Natural killer cell (primary cell): ENCODE data around the gene MDM4. TPM values are rescaled to one million over a fixed set of nuclear protein-coding genes. Genes with fewer than 3 reads are reported as not detected.
A peak's percentile ranks its signal among the peaks of the same experiment; 100 is the strongest.

Experiments used
- ATAC-seq, 3 donors: fragments of 150-1000 bp in 2 of 3; fragments of 200-7000 bp in 1 of 3; cut with Tn5 transposase; 1 replicate in 1 of 3; 2 replicates in 2 of 3; pipeline ENCODE4 v1.10.0; 2021; ENCODE audit warnings: mild to moderate bottlenecking in 2 of 3, moderate library complexity in 2 of 3
- DNase-seq, 2 donors: peaks; one replicate each; pipeline versions ENCODE4 v3.0.0 to v3.0.0-alpha.2; 2013 to 2021; ENCODE audit warnings: mixed read lengths in 1 of 2
- H3K27ac ChIP-seq: one replicate; pipeline ENCODE4 v1.5.1; 2013; ENCODE audit warnings: mild to moderate bottlenecking, low read length
- H3K27me3 ChIP-seq: one replicate; pipeline ENCODE4 v1.6.1; 2013; ENCODE audit warnings: low read length; ENCODE audit not compliant: control insufficient read depth, insufficient read depth
- H3K36me3 ChIP-seq: one replicate; pipeline ENCODE4 v1.6.1; 2013; ENCODE audit warnings: low read length; ENCODE audit not compliant: control insufficient read depth, insufficient read depth
- H3K4me1 ChIP-seq: one replicate; pipeline ENCODE4 v1.6.1; 2013; ENCODE audit warnings: low read length; ENCODE audit not compliant: control insufficient read depth, insufficient read depth
- H3K4me3 ChIP-seq: one replicate; pipeline ENCODE4 v1.5.1; 2013; ENCODE audit warnings: low read length
- H3K9me3 ChIP-seq: one replicate; pipeline ENCODE4 v1.6.1; 2013; ENCODE audit warnings: low read length; ENCODE audit not compliant: control insufficient read depth, insufficient read depth
- H3K27ac Mint-ChIP-seq, 2 donors: one replicate each; pipeline ENCODE4 v1.8.0; 2022; ENCODE audit warnings: mild to moderate bottlenecking in 2 of 2, mixed read lengths in 2 of 2, moderate library complexity in 1 of 2
- H3K27me3 Mint-ChIP-seq, 2 donors: one replicate each; pipeline ENCODE4 v1.8.0; 2022; ENCODE audit warnings: low read depth in 2 of 2, mixed read lengths in 2 of 2
- H3K36me3 Mint-ChIP-seq: one replicate; pipeline ENCODE4 v1.8.0; 2022; ENCODE audit warnings: mixed read lengths
- H3K4me1 Mint-ChIP-seq, 2 donors: one replicate each; pipeline ENCODE4 v1.8.0; 2022; ENCODE audit warnings: mixed read lengths in 2 of 2
- H3K4me3 Mint-ChIP-seq: one replicate; pipeline ENCODE4 v1.8.0; 2022; ENCODE audit warnings: mild to moderate bottlenecking, moderate library complexity, mixed read lengths
- H3K9me3 Mint-ChIP-seq, 2 donors: one replicate each; pipeline ENCODE4 v1.8.0; 2022; ENCODE audit warnings: mixed read lengths in 2 of 2
- CTCF ChIP-seq: fragments of 200-600 bp; IDR thresholded peaks from one replicate; pipeline ENCODE4 v1.8.0; 2022; ENCODE audit warnings: antibody characterized with exemption
- WGBS: methylation state at CpG from one replicate; pipeline ENCODE4 v1.1.7; 2013; ENCODE audit warnings: missing lambda C conversion rate; ENCODE audit not compliant: insufficient coverage; 5-methylcytosine and 5-hydroxymethylcytosine counted together
- intact Hi-C: fragments of 100-400 bp; cut with micrococcal nuclease; formaldehyde crosslinking; loops from one replicate; pipeline ENCODE4 v1.14.2; 2022
- total RNA-seq, 4 donors: library from RNA; stranded (reverse); fragments of 120-200 nt in 1 of 4; gene quantifications; one replicate each; pipeline versions ENCODE4 v1.2.3 to v1.2.4, GENCODE V29; 2013 to 2022

Gene MDM4
- total RNA-seq, 3 donors from 2014 or later (not counting 1 experiment from before 2014, with no cell fraction given), result 295 to 324 (median 296) TPM

- H3K27me3 Mint-ChIP-seq, result peaks cover 6 to 12% of the 10 kb centered on the region in 2 donors
- no peak overlapping the region for H3K27ac ChIP-seq
- no peaks in the 10 kb centered on the region for H3K36me3 ChIP-seq
- TF ChIP-seq CTCF, result peak; percentile 76
- peak overlapping the region; percentile 51 to 84 for H3K27ac Mint-ChIP-seq
- no peaks in the 10 kb centered on the region for H3K9me3 ChIP-seq
- peak overlapping the region; percentile 75 for H3K4me3 Mint-ChIP-seq
- WGBS, result 23% methylated on average over 4 of the region's 7 CpGs
- intact Hi-C loops, result loop anchor here (1.0 to 2.0 kb wide), 3 partner anchors 57 to 341 kb away; no protein-coding TSS in a partner anchor
- DNase-seq (peak in 1 of 2 donors; percentile 88), ATAC-seq (peak in 1 of 3 donors; percentile 18)
- H3K4me3 ChIP-seq, result no peak overlapping the region
- peaks cover 33 to 34% of the 10 kb centered on the region in 2 donors for H3K4me1 Mint-ChIP-seq
- H3K27me3 ChIP-seq, result no peaks in the 10 kb centered on the region
- H3K36me3 Mint-ChIP-seq, result peaks cover 15% of the 10 kb centered on the region
- H3K4me1 ChIP-seq, result peaks cover 13% of the 10 kb centered on the region
- H3K9me3 Mint-ChIP-seq, result peaks cover 0 to 2% of the 10 kb centered on the region in 2 donors
Observed at GRCh38 chr1:204503122-204503912, 12.9 kb upstream of the MDM4 start.

DNA sequence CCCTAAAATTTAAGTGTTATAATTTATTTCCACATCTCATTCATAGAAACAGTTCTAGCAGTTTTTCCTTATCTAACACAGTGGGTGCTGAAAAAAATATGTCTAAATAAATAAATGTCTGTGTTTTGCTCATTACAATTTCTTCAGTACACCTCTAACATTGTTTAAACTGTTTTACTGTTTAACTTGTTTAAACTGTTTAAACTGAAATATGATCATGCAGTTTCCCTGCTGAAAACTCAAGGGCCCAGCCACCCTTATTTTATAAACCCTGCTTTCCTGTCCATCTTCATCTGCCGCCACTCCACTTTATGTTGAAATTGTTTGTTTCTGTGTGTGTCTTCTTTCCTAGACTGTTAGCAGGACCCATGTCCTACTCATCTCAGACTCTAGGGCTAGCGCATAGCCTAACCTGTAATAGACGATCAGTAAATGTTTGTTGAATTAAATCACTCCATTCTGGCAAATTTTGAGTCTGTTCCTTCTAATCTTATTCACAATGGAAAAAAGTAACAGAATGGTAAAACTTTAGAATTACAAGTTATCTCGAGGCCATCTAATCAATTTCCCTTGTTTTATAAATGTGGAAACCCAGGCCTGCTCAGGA, 12.2 kb upstream of the MDM4 start:
- ATAC-seq, result no peak
- peaks cover 15% of the 10 kb centered on the region for H3K36me3 Mint-ChIP-seq
- peaks cover 6 to 12% of the 10 kb centered on the region in 2 donors for H3K27me3 Mint-ChIP-seq
- WGBS, result 100% methylated on average over 2 of the region's 4 CpGs
- peaks cover 0 to 2% of the 10 kb centered on the region in 2 donors for H3K9me3 Mint-ChIP-seq
- Histone ChIP-seq H3K9me3 (no peaks in the 10 kb centered on the region), H3K4me1 (peaks cover 13% of the 10 kb centered on the region), H3K4me3 (no peak overlapping the region), H3K27me3 (no peaks in the 10 kb centered on the region), H3K27ac (no peak overlapping the region), H3K36me3 (no peaks in the 10 kb centered on the region)
- no peak overlapping the region for H3K27ac Mint-ChIP-seq
- no peak for TF ChIP-seq CTCF
- no peak overlapping the region for H3K4me3 Mint-ChIP-seq
- intact Hi-C loops, result loop anchor here (1.0 to 2.0 kb wide), 3 partner anchors 58 to 341 kb away; no protein-coding TSS in a partner anchor
- no peak for DNase-seq
- peaks cover 33 to 34% of the 10 kb centered on the region in 2 donors for H3K4me1 Mint-ChIP-seq

- peaks cover 6 to 12% of the 10 kb centered on the region in 2 donors for H3K27me3 Mint-ChIP-seq
- peak overlapping the region; percentile 98 for H3K4me3 Mint-ChIP-seq
- DNase-seq, result no peak
- no peak for ATAC-seq
- peaks cover 13% of the 10 kb centered on the region for H3K4me1 ChIP-seq
- H3K27ac Mint-ChIP-seq, result peak overlapping the region; percentile 97 to 100
- peak overlapping the region; percentile 90 for H3K4me3 ChIP-seq
- intact Hi-C loops, result loop anchor here (5.0 kb wide), 1 partner anchor 37 kb away; no protein-coding TSS in a partner anchor
- H3K36me3 Mint-ChIP-seq, result peaks cover 15% of the 10 kb centered on the region
- H3K9me3 Mint-ChIP-seq, result peaks cover 0 to 2% of the 10 kb centered on the region in 2 donors
- WGBS, result 1% methylated on average over 4 of the region's 4 CpGs
- H3K27ac ChIP-seq, result peak overlapping the region; percentile 100
- no peaks in the 10 kb centered on the region for H3K36me3 ChIP-seq
- H3K27me3 ChIP-seq, result no peaks in the 10 kb centered on the region
- no peaks in the 10 kb centered on the region for H3K9me3 ChIP-seq
- peaks cover 33 to 34% of the 10 kb centered on the region in 2 donors for H3K4me1 Mint-ChIP-seq
- TF ChIP-seq CTCF, result no peak
Observed at GRCh38 chr1:204505674-204506200, 10.5 kb upstream of the MDM4 start.
